K562 (cell line): ENCODE data around the gene APOB. TPM values are rescaled to one million over a fixed set of nuclear protein-coding genes. Genes with fewer than 3 reads are reported as not detected.

Experiments used
- ATAC-seq: fragments of 200-7000 bp; cut with Tn5 transposase; 3 replicates; pipeline ENCODE4 v1.9.1; 2020; ENCODE audit warnings: moderate library complexity
- BruUV-seq: library from RNA; stranded (reverse); fragments of 400-500 nt; replicated peaks from 2 replicates; lab custom pipeline; 2021; lab: Mats Ljungman, UMichigan
- CTCF ChIA-PET: fragments of 300-600 bp; formaldehyde crosslinking; extraction: SDS; loops from one replicate; lab custom pipeline; 2021; ENCODE audit warnings: low intra/inter-chr PET ratio; lab: Yijun Ruan, JAX
- POLR2A ChIA-PET: fragments of 300-600, 350-650 bp; sonication (Branson Sonifier 250); formaldehyde crosslinking; extraction: SDS; loops from one replicate; lab custom pipeline; 2021; ENCODE audit warnings: antibody characterized with exemption, inconsistent platforms; lab: Yijun Ruan, JAX
- DNase-seq, 4 experiments: peaks; one replicate each; pipeline versions ENCODE4 v3.0.0 to v3.0.0-alpha.2; 2011 to 2018; ENCODE audit warnings: low spot score in 3 of 4, mixed read lengths in 3 of 4; ENCODE audit errors: extremely low read depth in 1 of 4
- FAIRE-seq: peaks from 2 replicates; lab custom pipeline; 2011; peaks lifted over from hg19 to GRCh38; lab: Jason Lieb, UNC
- H2AFZ ChIP-seq: 2 replicates; pipeline ENCODE4 v1.6.0; 2011; ENCODE audit warnings: low read depth, low read length, control low read depth, inconsistent platforms
- H3K27ac ChIP-seq: fragments of 200-600 bp; 3 replicates; pipeline ENCODE4 v1.8.0; 2011; ENCODE audit warnings: low read depth, mild to moderate bottlenecking, control low read depth, inconsistent platforms, low read length, moderate library complexity, mixed read lengths; ENCODE audit errors: extremely low read depth
- H3K27me3 ChIP-seq, 2 experiments: fragments of 300-600 bp in 1 of 2; 2 replicates in 1 of 2; 3 replicates in 1 of 2; pipeline versions ENCODE4 v1.6.0 to v1.8.0; 2011; ENCODE audit warnings: inconsistent platforms in 2 of 2, low read length in 2 of 2, mild to moderate bottlenecking in 1 of 2, mixed read lengths in 1 of 2, moderate library complexity in 1 of 2; ENCODE audit not compliant: control insufficient read depth in 2 of 2, insufficient read depth in 2 of 2
- H3K36me3 ChIP-seq: fragments of 300-600 bp; 3 replicates; pipeline ENCODE4 v1.8.0; 2011; ENCODE audit warnings: mild to moderate bottlenecking, low read length, inconsistent platforms; ENCODE audit not compliant: control insufficient read depth, insufficient read depth
- H3K4me1 ChIP-seq, 2 experiments: fragments of 200-600 bp in 1 of 2; replicated peaks in 1 of 2; 2 replicates in 1 of 2; 3 replicates in 1 of 2; pipeline versions ENCODE4 v1.5.1 to v1.8.0; 2011; ENCODE audit warnings: inconsistent platforms in 2 of 2, low read length in 2 of 2, mild to moderate bottlenecking in 1 of 2, mixed read lengths in 1 of 2, moderate library complexity in 1 of 2; ENCODE audit not compliant: control insufficient read depth in 2 of 2, insufficient read depth in 2 of 2
- H3K4me2 ChIP-seq: 2 replicates; pipeline ENCODE4 v1.6.1; 2011; ENCODE audit warnings: low read length, control low read depth, inconsistent platforms, mixed read lengths; ENCODE audit not compliant: insufficient read depth
- H3K4me3 ChIP-seq: fragments of 200-600 bp; sonication (generic), shearing (Covaris generic); 2 replicates; pipeline ENCODE4 v1.5.1; 2016; ENCODE audit warnings: control low read depth, inconsistent platforms
- H3K79me2 ChIP-seq: fragments of 200-600 bp; 3 replicates; pipeline ENCODE4 v1.8.0; 2011; ENCODE audit warnings: low read length, inconsistent platforms; ENCODE audit not compliant: control insufficient read depth, insufficient read depth
- H3K9ac ChIP-seq, 2 experiments: 2 replicates each; pipeline versions ENCODE4 v1.6.0 to v1.6.1; 2011; ENCODE audit warnings: low read depth in 2 of 2, low read length in 2 of 2, control low read depth in 1 of 2, inconsistent platforms in 1 of 2, mild to moderate bottlenecking in 1 of 2, mixed read lengths in 1 of 2; ENCODE audit not compliant: insufficient read depth in 1 of 2
- H3K9me1 ChIP-seq: one replicate; pipeline ENCODE4 v1.6.0; 2011; ENCODE audit warnings: inconsistent platforms, mild to moderate bottlenecking, low read length, moderate library complexity; ENCODE audit not compliant: control insufficient read depth, insufficient read depth
- H3K9me3 ChIP-seq: replicated peaks from 2 replicates; pipeline ENCODE4 v1.5.1; 2011; ENCODE audit warnings: low read depth, low read length, inconsistent platforms; ENCODE audit not compliant: control insufficient read depth, insufficient read depth
- H4K20me1 ChIP-seq: replicated peaks from 2 replicates; pipeline ENCODE4 v1.6.1; 2011; ENCODE audit warnings: low read length, inconsistent platforms, mixed read lengths; ENCODE audit not compliant: control insufficient read depth, insufficient read depth
- SMARCC2 ChIP-seq: fragments of 450-650 bp; IDR thresholded peaks from 2 replicates; pipeline ENCODE4 v1.6.1; 2017; ENCODE audit warnings: antibody characterized with exemption, moderate library complexity, mild to moderate bottlenecking, low read depth
- TGIF2 ChIP-seq: sonication (generic); formaldehyde crosslinking; IDR thresholded peaks from 2 replicates; pipeline ENCODE4 v1.8.1; 2022; ENCODE audit warnings: mild to moderate bottlenecking, missing genetic modification reagents, moderate library complexity
- WGBS: fragments of 100-300 bp; shearing (Covaris generic); methylation state at CpG from one replicate; pipeline ENCODE4 v1.1.6; 2016; ENCODE audit warnings: low coverage, mixed read lengths; ENCODE audit not compliant: insufficient coverage; ENCODE audit errors: missing lambda C conversion rate; 5-methylcytosine and 5-hydroxymethylcytosine counted together
- in situ Hi-C: fragments of 300-500 bp; cut with MboI; formaldehyde crosslinking; loops from 4 replicates; pipeline ENCODE4 v1.15.0; 2018; ENCODE audit warnings: inconsistent platforms, mixed read lengths
- intact Hi-C: fragments of 100-400 bp; cut with micrococcal nuclease; formaldehyde crosslinking; loops from 2 replicates; pipeline ENCODE4 v1.14.2; 2022
- polyA plus RNA-seq, 8 experiments: library from polyadenylated mRNA; depleted of rRNA in 4 of 8; stranded (reverse) in 5 of 8; unstranded in 3 of 8; fragments of >200 nt; fragmentation: Nextera tagmentation in 2 of 8; fragmentation: Illumina TruSeq in 1 of 8; extraction: Ambion mirVana in 2 of 8; extraction: Trizol in 1 of 8; gene quantifications; 2 replicates each; pipeline versions ENCODE4 v1.2.1 to v1.2.3, GENCODE V29; 2011 to 2014; ENCODE audit warnings: inconsistent platforms in 1 of 8, missing spikeins in 1 of 8
- total RNA-seq, 7 experiments: library from RNA; depleted of rRNA in 6 of 7; stranded (reverse); fragments of >200 nt in 6 of 7; fragmentation: Illumina TruSeq in 2 of 7; extraction: Trizol in 2 of 7; gene quantifications; 2 replicates each; pipeline versions ENCODE4 v1.2.1 to v1.2.3, GENCODE V29; 2011 to 2021; ENCODE audit warnings: low replicate concordance in 1 of 7

The APOB gene
- total and polyA plus RNA-seq, 9 of the 15 experiments (the other 6 are each of a cell fraction or from before 2014, with no cell fraction given), result 0.73 TPM; not detected in 8

- H3K27ac ChIP-seq, result no peak overlapping the region
- in situ Hi-C loops (no loop called here), intact Hi-C loops (no loop called here)
- DNase-seq (no peak), ATAC-seq (no peak), FAIRE-seq (no peak)
- CTCF ChIA-PET, result no interaction called here
- no peaks in the 10 kb centered on the region for H3K36me3 ChIP-seq
- 0 out of 5 replicates have a peak, but pooled peaks cover 0 to 4% of the 10 kb centered on the region in 2 experiments for H3K27me3 ChIP-seq
- 0% methylated on average over 4 of the region's 4 CpGs for WGBS
- BruUV-seq, result no TSS peak
- no peaks in the 10 kb centered on the region for H3K9me3 ChIP-seq
- POLR2A ChIA-PET, result interaction anchor here (0.8 kb wide), 1 partner anchor 188 kb away, joined by 5 read pairs; no protein-coding TSS in a partner anchor
- TF ChIP-seq SMARCC2, result no peak
- no peak overlapping the region for H3K9ac ChIP-seq
- no peaks in the 10 kb centered on the region for H3K4me1 ChIP-seq
- peaks cover 3% of the 10 kb centered on the region for H3K9me1 ChIP-seq
- no peak overlapping the region for H2AFZ ChIP-seq
- H3K4me3 ChIP-seq, result no peak overlapping the region
- no peaks in the 10 kb centered on the region for H3K79me2 ChIP-seq
- no peak overlapping the region for H3K4me2 ChIP-seq
- H4K20me1 ChIP-seq, result 0 out of 2 replicates have a peak, but pooled peaks cover 4% of the 10 kb centered on the region
Measured at GRCh38 chr2:20959252-20959651, 84.6 kb downstream of the APOB start.

- H3K9me1 ChIP-seq, result peaks cover 3% of the 10 kb centered on the region
- no peak overlapping the region for H2AFZ ChIP-seq
- H3K4me2 ChIP-seq, result no peak overlapping the region
- FAIRE-seq, result no peak
- no peaks in the 10 kb centered on the region for H3K79me2 ChIP-seq
- no peak for TF ChIP-seq TGIF2
- TF ChIP-seq, all 486 proteins: peak for 0
- no peak overlapping the region for H3K4me3 ChIP-seq
- ATAC-seq (no peak; the same call in 2 of the 3 replicates), DNase-seq (no peak)
- H3K27ac ChIP-seq, result no peak overlapping the region
- H3K4me1 ChIP-seq, result no peaks in the 10 kb centered on the region
- CTCF ChIA-PET, result no interaction called here
- H3K9me3 ChIP-seq, result no peaks in the 10 kb centered on the region
- BruUV-seq, result no TSS peak
- H3K36me3 ChIP-seq, result no peaks in the 10 kb centered on the region
- POLR2A ChIA-PET, result no interaction called here
- 2% methylated on average over 21 of the region's 21 CpGs for WGBS
- intact Hi-C loops, result no loop called here
- H3K27me3 ChIP-seq, result peaks cover 0 to 4% of the 10 kb centered on the region in 2 experiments; a peak in 1 of 5 replicates
- in situ Hi-C loops, result no loop called here
- no peak overlapping the region for H3K9ac ChIP-seq
- 0 out of 2 replicates have a peak, but pooled peaks cover 4% of the 10 kb centered on the region for H4K20me1 ChIP-seq
Measured at GRCh38 chr2:20957788-20958525, 85.9 kb downstream of the APOB start.
